ENCODE data around the gene SLC48A1.
A peak's percentile ranks its signal among the peaks of the same experiment; 100 is the strongest.

SLC48A1 gene

GRCh38 chr12:47758834-47759690, 14.0 kb upstream of the SLC48A1 start, which contains the start of gene RAPGEF3:
RAPGEF3 (minus strand) TSS chr12:47758880; CDS start chr12:47758556, 324 bp downstream.
- DNase-seq, result peak; percentile 45

- DNase-seq, result no peak
These were observed 10.1 kb upstream of the SLC48A1 start for GRCh38 chr12:47762850-47763465.

- no peak for DNase-seq
These were observed 9.3 kb upstream of the SLC48A1 start for GRCh38 chr12:47763481-47764346.

GRCh38 chr12:47766502-47767215, 6.4 kb upstream of the SLC48A1 start:
- DNase-seq, result no peak

- DNase-seq, result peak; percentile 71
These were observed 5.8 kb upstream of the SLC48A1 start for GRCh38 chr12:47767216-47767724.

GRCh38 chr12:47768323-47768811, 4.7 kb upstream of the SLC48A1 start:
- DNase-seq, result no peak

GRCh38 chr12:47769234-47770085, 3.6 kb upstream of the SLC48A1 start:
- no peak for DNase-seq

- DNase-seq, result no peak
These were observed 2.8 kb upstream of the SLC48A1 start for GRCh38 chr12:47770086-47770726.

GRCh38 chr12:47771304-47771703, 1.7 kb upstream of the SLC48A1 start:
- no peak for DNase-seq

- no peak for DNase-seq
These were observed 861 bp upstream of the SLC48A1 start for GRCh38 chr12:47772094-47772660.

- no peak for DNase-seq
These were observed 338 bp upstream of the SLC48A1 start for GRCh38 chr12:47772738-47773061.

GRCh38 chr12:47773858-47774580, 981 bp downstream of the SLC48A1 start:
- no peak for DNase-seq

GRCh38 chr12:47774663-47775062, 1.6 kb downstream of the SLC48A1 start:
- no peak for DNase-seq

GRCh38 chr12:47775100-47775911, 2.3 kb downstream of the SLC48A1 start:
- no peak for DNase-seq

- DNase-seq, result no peak
These were observed 3.6 kb downstream of the SLC48A1 start for GRCh38 chr12:47776471-47777143.

- no peak for DNase-seq
These were observed 4.1 kb downstream of the SLC48A1 start for GRCh38 chr12:47777151-47777550.

- DNase-seq, result no peak
These were observed 4.9 kb downstream of the SLC48A1 start for GRCh38 chr12:47777741-47778558.

Data from NCI-H510A treated with DMSO at 0.1 percent for 48 hours (cell line).